Measurements from ENCODE around the gene TMED6. TPM values are rescaled to one million over a fixed set of nuclear protein-coding genes. Genes with fewer than 3 reads are reported as not detected.

TMED6 gene
- total and polyA plus RNA-seq, 4 donors: 0.24 to 0.95 (median 0.49) TPM

DNA sequence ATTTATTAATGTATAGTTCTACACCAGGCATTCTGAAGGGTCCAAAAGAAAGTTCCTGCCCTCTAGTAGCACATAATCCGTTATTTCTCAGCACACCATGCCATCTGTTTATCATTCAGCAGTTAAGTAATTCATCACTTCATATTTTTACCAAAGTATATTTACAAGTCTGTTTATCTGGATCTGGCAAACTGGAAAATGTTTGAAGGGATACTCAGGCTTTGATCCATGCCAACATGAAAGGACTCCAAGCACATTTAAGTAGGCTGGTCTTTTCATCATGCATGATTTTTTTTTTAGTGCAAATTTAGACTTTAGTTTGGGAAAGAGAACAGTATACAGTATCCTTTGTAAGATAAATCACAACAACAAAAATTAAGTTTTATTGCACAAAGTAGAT lies 44.5 kb downstream of the TMED6 start:
- Histone ChIP-seq H3K9ac (ENCODE audit: insufficient read depth in 1 of 2, low read length in 2 of 2) (no peak overlapping the region), H3K9me3 (ENCODE audit: control insufficient read depth in 4 of 4, insufficient read depth in 3 of 4, low read length in 3 of 4) (no peaks in the 10 kb centered on the region), H3K27ac (ENCODE audit: low read depth in 1 of 2, low read length in 1 of 2) (no peak overlapping the region), H3K27me3 (ENCODE audit: control insufficient read depth in 3 of 3, insufficient read depth in 3 of 3, low read length in 2 of 3) (no peaks in the 10 kb centered on the region), H3K4me3 (no peak overlapping the region), H3K36me3 (ENCODE audit: control insufficient read depth in 4 of 4, insufficient read depth in 4 of 4, low read length in 4 of 4) (peaks cover 2 to 4% (median 3%) of the 10 kb centered on the region in 4 donors), H3K4me1 (ENCODE audit: control insufficient read depth in 5 of 5, insufficient read depth in 5 of 5, low read length in 5 of 5) (peaks cover 0 to 3% (median 1%) of the 10 kb centered on the region in 5 donors)
- WGBS, 2 donors: 56 to 69% methylated on average over 1 of the region's 1 CpG
- TF ChIP-seq, protein P1, sequence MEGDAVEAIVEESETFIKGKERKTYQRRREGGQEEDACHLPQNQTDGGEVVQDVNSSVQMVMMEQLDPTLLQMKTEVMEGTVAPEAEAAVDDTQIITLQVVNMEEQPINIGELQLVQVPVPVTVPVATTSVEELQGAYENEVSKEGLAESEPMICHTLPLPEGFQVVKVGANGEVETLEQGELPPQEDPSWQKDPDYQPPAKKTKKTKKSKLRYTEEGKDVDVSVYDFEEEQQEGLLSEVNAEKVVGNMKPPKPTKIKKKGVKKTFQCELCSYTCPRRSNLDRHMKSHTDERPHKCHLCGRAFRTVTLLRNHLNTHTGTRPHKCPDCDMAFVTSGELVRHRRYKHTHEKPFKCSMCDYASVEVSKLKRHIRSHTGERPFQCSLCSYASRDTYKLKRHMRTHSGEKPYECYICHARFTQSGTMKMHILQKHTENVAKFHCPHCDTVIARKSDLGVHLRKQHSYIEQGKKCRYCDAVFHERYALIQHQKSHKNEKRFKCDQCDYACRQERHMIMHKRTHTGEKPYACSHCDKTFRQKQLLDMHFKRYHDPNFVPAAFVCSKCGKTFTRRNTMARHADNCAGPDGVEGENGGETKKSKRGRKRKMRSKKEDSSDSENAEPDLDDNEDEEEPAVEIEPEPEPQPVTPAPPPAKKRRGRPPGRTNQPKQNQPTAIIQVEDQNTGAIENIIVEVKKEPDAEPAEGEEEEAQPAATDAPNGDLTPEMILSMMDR (IDR thresholded peaks at IDR 0.05; ENCODE audit: control extremely low read depth, extremely low read depth): no peak
- DNase-seq (peak in 2 of 3 donors; percentile 38 to 47), ATAC-seq (ENCODE audit: insufficient read depth, low FRiP score) (no peak)

DNA sequence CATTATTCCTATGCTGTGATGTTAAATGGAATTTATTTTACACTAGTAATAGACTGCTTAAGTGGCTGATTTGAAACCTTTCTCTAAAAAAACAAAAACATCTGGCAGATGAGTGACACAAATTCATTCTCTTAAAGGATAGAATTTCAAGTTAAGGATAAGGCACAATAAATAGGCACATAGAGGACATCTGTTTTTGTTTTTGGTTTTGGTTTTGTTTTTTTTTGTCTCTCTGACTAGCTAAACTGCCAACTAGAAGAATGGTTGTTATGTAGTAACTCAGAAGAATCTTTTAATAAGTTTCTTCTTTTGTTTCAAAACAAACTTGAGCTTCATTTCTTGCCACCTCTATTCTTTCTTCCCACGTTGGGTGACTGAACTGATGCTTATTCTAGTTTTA lies 45.6 kb downstream of the TMED6 start:
- TF ChIP-seq, protein P1 (IDR thresholded peaks at IDR 0.05; ENCODE audit: control extremely low read depth, extremely low read depth): no peak
- Histone ChIP-seq H3K27me3 (ENCODE audit: control insufficient read depth in 3 of 3, insufficient read depth in 3 of 3, low read length in 2 of 3) (no peaks in the 10 kb centered on the region), H3K9ac (ENCODE audit: insufficient read depth in 1 of 2, low read length in 2 of 2) (no peak overlapping the region), H3K36me3 (ENCODE audit: control insufficient read depth in 4 of 4, insufficient read depth in 4 of 4, low read length in 4 of 4) (peaks cover 2 to 14% (median 9%) of the 10 kb centered on the region in 4 donors), H3K27ac (ENCODE audit: low read depth in 1 of 2, low read length in 1 of 2) (no peak overlapping the region), H3K4me3 (no peak overlapping the region), H3K9me3 (ENCODE audit: control insufficient read depth in 4 of 4, insufficient read depth in 3 of 4, low read length in 3 of 4) (no peaks in the 10 kb centered on the region), H3K4me1 (ENCODE audit: control insufficient read depth in 5 of 5, insufficient read depth in 5 of 5, low read length in 5 of 5) (no peaks in the 10 kb centered on the region)
- no peak for ATAC-seq (ENCODE audit: insufficient read depth, low FRiP score)
- WGBS, 2 donors: 82 to 91% methylated on average over 1 of the region's 1 CpG
- no peak for DNase-seq

DNA sequence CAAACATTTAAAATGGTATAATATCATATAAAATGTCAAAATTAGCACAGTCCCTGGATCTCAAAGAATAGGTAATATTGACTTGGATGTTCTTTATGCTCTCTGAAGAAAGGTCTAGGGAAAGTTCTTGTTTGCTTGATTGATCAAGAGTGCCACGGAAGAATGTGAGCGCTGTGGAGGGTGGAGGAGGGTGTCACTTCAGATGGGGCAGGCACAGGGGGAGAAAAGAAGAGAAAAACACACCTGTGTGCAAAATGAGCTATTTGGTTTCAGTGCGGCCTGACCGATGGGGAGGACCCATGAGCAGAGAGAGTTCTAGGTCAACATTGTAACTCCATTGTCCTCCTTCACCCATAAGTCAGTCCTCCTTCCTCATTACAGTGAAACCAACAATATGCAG lies 49.3 kb downstream of the TMED6 start:
- no peak for ATAC-seq (ENCODE audit: insufficient read depth, low FRiP score)
- Histone ChIP-seq H3K9ac (ENCODE audit: insufficient read depth in 1 of 2, low read length in 2 of 2) (no peak overlapping the region), H3K27me3 (ENCODE audit: control insufficient read depth in 3 of 3, insufficient read depth in 3 of 3, low read length in 2 of 3) (no peaks in the 10 kb centered on the region), H3K36me3 (ENCODE audit: control insufficient read depth in 4 of 4, insufficient read depth in 4 of 4, low read length in 4 of 4) (peaks cover 10 to 21% (median 13%) of the 10 kb centered on the region in 4 donors), H3K27ac (ENCODE audit: low read depth in 1 of 2, low read length in 1 of 2) (no peak overlapping the region), H3K4me3 (no peak overlapping the region), H3K9me3 (ENCODE audit: control insufficient read depth in 4 of 4, insufficient read depth in 3 of 4, low read length in 3 of 4) (no peaks in the 10 kb centered on the region), H3K4me1 (ENCODE audit: control insufficient read depth in 5 of 5, insufficient read depth in 5 of 5, low read length in 5 of 5) (no peaks in the 10 kb centered on the region)
- TF ChIP-seq, protein P1 (IDR thresholded peaks at IDR 0.05; ENCODE audit: control extremely low read depth, extremely low read depth): no peak
- WGBS, 2 donors: 93 to 94% methylated on average over 4 of the region's 4 CpGs
- DNase-seq: no peak

DNA sequence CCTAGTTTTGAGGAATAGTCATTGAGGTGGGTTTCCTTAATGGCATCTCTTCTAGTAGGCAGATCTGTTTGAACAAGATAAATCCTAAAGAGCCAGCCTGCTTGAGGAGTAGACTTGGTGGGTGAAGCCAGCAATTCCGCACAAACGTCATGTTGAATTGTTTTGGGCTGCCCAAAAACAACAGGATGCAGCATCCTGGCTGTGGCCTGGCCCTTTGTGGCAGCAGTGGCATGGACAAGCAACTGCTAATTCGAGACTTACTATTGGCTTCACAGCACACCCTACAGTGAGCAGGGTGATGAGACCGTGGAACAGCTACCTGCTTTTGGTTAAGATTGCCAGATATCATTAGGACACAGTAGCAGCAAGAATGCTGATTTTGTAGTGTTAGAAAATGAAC lies 49.7 kb downstream of the TMED6 start:
- WGBS, 2 donors: 90 to 95% methylated on average over 4 of the region's 4 CpGs
- H3K27me3 ChIP-seq (ENCODE audit: control insufficient read depth in 3 of 3, insufficient read depth in 3 of 3, low read length in 2 of 3): no peaks in the 10 kb centered on the region
- ATAC-seq (ENCODE audit: insufficient read depth, low FRiP score): no peak

More for the DNA sequence above, 49.7 kb downstream of the TMED6 start:
- Histone ChIP-seq H3K27ac (ENCODE audit: low read depth in 1 of 2, low read length in 1 of 2) (no peak overlapping the region), H3K4me1 (ENCODE audit: control insufficient read depth in 5 of 5, insufficient read depth in 5 of 5, low read length in 5 of 5) (no peaks in the 10 kb centered on the region), H3K9me3 (ENCODE audit: control insufficient read depth in 4 of 4, insufficient read depth in 3 of 4, low read length in 3 of 4) (no peaks in the 10 kb centered on the region), H3K36me3 (ENCODE audit: control insufficient read depth in 4 of 4, insufficient read depth in 4 of 4, low read length in 4 of 4) (peaks cover 10 to 21% (median 13%) of the 10 kb centered on the region in 4 donors), H3K4me3 (no peak overlapping the region), H3K9ac (ENCODE audit: insufficient read depth in 1 of 2, low read length in 2 of 2) (no peak overlapping the region)
- TF ChIP-seq, protein P1 (IDR thresholded peaks at IDR 0.05; ENCODE audit: control extremely low read depth, extremely low read depth): no peak
- DNase-seq: no peak

Data from lung (tissue), 12 donors.